Right atrium auricular region (tissue), 2 donors: ENCODE data around the gene PPEF2. TPM values are rescaled to one million over a fixed set of nuclear protein-coding genes. Genes with fewer than 3 reads are reported as not detected.

Experiments used
- DNase-seq: peaks from one replicate; pipeline ENCODE4 v3.0.0-alpha.2; 2019; ENCODE audit warnings: low spot score
- H3K27ac ChIP-seq, 2 donors: fragments of 200-600 bp; sonication (generic); 1 replicate in 1 of 2; 2 replicates in 1 of 2; pipeline ENCODE4 v1.5.1; 2016 to 2019
- H3K27me3 ChIP-seq, 2 donors: fragments of 200-600 bp; sonication (generic); one replicate each; pipeline versions ENCODE4 v1.5.1 to v1.6.0; 2017 to 2019
- H3K36me3 ChIP-seq: fragments of 200-600 bp; sonication (generic); one replicate; pipeline ENCODE4 v1.5.1; 2016
- H3K4me1 ChIP-seq, 2 donors: fragments of 200-600 bp; sonication (generic); one replicate each; pipeline versions ENCODE4 v1.5.1 to v1.6.0; 2017 to 2019
- H3K4me3 ChIP-seq, 2 donors: fragments of 200-600 bp; sonication (generic); 1 replicate in 1 of 2; 2 replicates in 1 of 2; pipeline ENCODE4 v1.5.1; 2017 to 2019; ENCODE audit warnings: mild to moderate bottlenecking in 1 of 2, moderate library complexity in 1 of 2
- H3K9me3 ChIP-seq, 2 donors: fragments of 200-600 bp; sonication (generic); one replicate each; pipeline ENCODE4 v1.5.1; 2019
- total RNA-seq, 2 donors: library from RNA; depleted of rRNA; stranded (reverse); fragments of >200 nt; gene quantifications; one replicate each; pipeline ENCODE4 v1.1.0, GENCODE V29; 2016
- TF ChIP-seq, protein P1 (sequence below), 2 donors: fragments of 200-600 bp; sonication (generic); IDR thresholded peaks; one replicate each; pipeline ENCODE4 v1.5.1; 2019; ENCODE audit warnings: antibody characterized with exemption in 2 of 2

Gene PPEF2, protein sequence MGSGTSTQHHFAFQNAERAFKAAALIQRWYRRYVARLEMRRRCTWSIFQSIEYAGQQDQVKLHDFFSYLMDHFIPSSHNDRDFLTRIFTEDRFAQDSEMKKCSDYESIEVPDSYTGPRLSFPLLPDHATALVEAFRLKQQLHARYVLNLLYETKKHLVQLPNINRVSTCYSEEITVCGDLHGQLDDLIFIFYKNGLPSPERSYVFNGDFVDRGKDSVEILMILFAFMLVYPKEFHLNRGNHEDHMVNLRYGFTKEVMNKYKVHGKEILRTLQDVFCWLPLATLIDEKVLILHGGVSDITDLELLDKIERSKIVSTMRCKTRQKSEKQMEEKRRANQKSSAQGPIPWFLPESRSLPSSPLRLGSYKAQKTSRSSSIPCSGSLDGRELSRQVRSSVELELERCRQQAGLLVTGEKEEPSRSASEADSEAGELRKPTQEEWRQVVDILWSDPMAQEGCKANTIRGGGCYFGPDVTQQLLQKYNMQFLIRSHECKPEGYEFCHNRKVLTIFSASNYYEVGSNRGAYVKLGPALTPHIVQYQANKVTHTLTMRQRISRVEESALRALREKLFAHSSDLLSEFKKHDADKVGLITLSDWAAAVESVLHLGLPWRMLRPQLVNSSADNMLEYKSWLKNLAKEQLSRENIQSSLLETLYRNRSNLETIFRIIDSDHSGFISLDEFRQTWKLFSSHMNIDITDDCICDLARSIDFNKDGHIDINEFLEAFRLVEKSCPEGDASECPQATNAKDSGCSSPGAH
- total RNA-seq: not detected

- TF ChIP-seq, protein P1, sequence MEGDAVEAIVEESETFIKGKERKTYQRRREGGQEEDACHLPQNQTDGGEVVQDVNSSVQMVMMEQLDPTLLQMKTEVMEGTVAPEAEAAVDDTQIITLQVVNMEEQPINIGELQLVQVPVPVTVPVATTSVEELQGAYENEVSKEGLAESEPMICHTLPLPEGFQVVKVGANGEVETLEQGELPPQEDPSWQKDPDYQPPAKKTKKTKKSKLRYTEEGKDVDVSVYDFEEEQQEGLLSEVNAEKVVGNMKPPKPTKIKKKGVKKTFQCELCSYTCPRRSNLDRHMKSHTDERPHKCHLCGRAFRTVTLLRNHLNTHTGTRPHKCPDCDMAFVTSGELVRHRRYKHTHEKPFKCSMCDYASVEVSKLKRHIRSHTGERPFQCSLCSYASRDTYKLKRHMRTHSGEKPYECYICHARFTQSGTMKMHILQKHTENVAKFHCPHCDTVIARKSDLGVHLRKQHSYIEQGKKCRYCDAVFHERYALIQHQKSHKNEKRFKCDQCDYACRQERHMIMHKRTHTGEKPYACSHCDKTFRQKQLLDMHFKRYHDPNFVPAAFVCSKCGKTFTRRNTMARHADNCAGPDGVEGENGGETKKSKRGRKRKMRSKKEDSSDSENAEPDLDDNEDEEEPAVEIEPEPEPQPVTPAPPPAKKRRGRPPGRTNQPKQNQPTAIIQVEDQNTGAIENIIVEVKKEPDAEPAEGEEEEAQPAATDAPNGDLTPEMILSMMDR (IDR thresholded peaks at IDR 0.05): no peak
- H3K27me3 ChIP-seq: no peaks in the 10 kb centered on the region
These were observed at the start of gene PPEF2 for GRCh38 chr4:75902352-75902751. TSS of gene PPEF2 (minus strand) at chr4:75902452. CDS start at chr4:75896325, 6,127 bp downstream.

GRCh38 chr4:75950213-75950815 lies 48.1 kb upstream of the PPEF2 start:
- H3K27me3 ChIP-seq: no peaks in the 10 kb centered on the region
- no peak overlapping the region for H3K27ac ChIP-seq
- H3K4me3 ChIP-seq: no peak overlapping the region
- no peak for DNase-seq
- peaks cover 61% of the 10 kb centered on the region for H3K36me3 ChIP-seq
- no peaks in the 10 kb centered on the region for H3K4me1 ChIP-seq
- H3K9me3 ChIP-seq: no peaks in the 10 kb centered on the region
- TF ChIP-seq, protein P1 (IDR thresholded peaks at IDR 0.05): no peak

More at GRCh38 chr4:75902352-75902751, at the start of gene PPEF2:
- DNase-seq: no peak
- H3K9me3 ChIP-seq: no peaks in the 10 kb centered on the region
- no peak within 1 kb of the TSS for H3K4me3 ChIP-seq
- H3K36me3 ChIP-seq: no peaks in the 10 kb centered on the region
- no peaks in the 10 kb centered on the region for H3K4me1 ChIP-seq
- no peak within 1 kb of the TSS for H3K27ac ChIP-seq

DNA sequence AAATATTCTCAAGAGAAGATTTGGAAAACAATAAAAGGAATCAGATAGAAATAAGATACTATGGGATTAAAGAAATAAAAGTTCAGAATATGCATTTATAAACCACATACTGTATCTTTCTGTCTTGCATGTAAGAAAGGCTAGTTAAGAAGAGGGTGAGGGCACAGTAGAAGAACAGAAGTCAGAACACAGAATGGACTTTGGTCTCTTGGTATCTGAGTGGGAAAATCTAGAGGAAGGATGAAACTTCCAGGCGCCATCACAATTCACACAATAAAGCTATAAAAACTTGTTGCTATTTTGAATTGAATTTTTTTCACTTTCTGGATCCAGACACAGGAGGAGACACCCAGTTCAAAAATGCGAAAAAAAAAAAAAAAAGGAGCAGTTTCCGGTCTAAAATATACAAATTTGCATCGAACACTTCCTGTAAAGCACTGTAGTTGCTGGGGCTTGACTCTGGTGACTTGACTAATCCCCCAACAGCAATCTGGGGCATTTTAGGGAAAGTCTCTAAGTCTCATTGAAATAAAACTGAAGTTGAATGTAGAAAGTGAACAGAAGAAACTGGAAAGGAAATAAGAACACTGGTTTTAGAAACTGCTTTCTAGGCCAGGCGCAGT lies 46.7 kb upstream of the PPEF2 start:
- DNase-seq: no peak
- peaks cover 55% of the 10 kb centered on the region for H3K36me3 ChIP-seq
- no peaks in the 10 kb centered on the region for H3K27me3 ChIP-seq
- no peaks in the 10 kb centered on the region for H3K9me3 ChIP-seq
- H3K4me3 ChIP-seq: no peak overlapping the region
- H3K4me1 ChIP-seq: no peaks in the 10 kb centered on the region
- TF ChIP-seq, protein P1 (IDR thresholded peaks at IDR 0.05): no peak
- no peak overlapping the region for H3K27ac ChIP-seq

GRCh38 chr4:75940692-75941253 lies 38.5 kb upstream of the PPEF2 start, which contains the start of gene NAAA:
TSS of gene NAAA (minus strand) at chr4:75941013. CDS start at chr4:75940949, 64 bp downstream.
- TF ChIP-seq, protein P1 (IDR thresholded peaks at IDR 0.05): peak; percentile 30 to 57
- DNase-seq: peak; percentile 81
- Histone ChIP-seq H3K4me3 (peak within 1 kb of the TSS; percentile 56 to 84), H3K27ac (peak within 1 kb of the TSS; percentile 79 to 80), H3K4me1 (peaks cover 0 to 6% of the 10 kb centered on the region in 2 donors), H3K27me3 (no peaks in the 10 kb centered on the region), H3K36me3 (peaks cover 1% of the 10 kb centered on the region), H3K9me3 (no peaks in the 10 kb centered on the region)
